Raji (cell line): ENCODE data around the gene SERPINB2.

Experiments used
- POLR2A ChIP-seq: IDR thresholded peaks from 2 replicates; pipeline ENCODE4 v1.6.1; 2011; ENCODE audit warnings: low read depth, low read length, control low read depth; ENCODE audit not compliant: insufficient read depth

The SERPINB2 gene

GRCh38 chr18:63878925-63879324 lies 8.6 kb upstream of the SERPINB2 start:
- TF ChIP-seq POLR2A, result no peak

- no peak for TF ChIP-seq POLR2A
Observed at GRCh38 chr18:63879709-63880108, 7.8 kb upstream of the SERPINB2 start.

GRCh38 chr18:63881851-63882250 lies 5.7 kb upstream of the SERPINB2 start:
- TF ChIP-seq POLR2A, result no peak

GRCh38 chr18:63882333-63883141 lies 5.0 kb upstream of the SERPINB2 start:
- TF ChIP-seq POLR2A, result no peak

GRCh38 chr18:63883617-63884016 lies 3.9 kb upstream of the SERPINB2 start:
- TF ChIP-seq POLR2A, result no peak

GRCh38 chr18:63888470-63889190 lies 1.1 kb downstream of the SERPINB2 start:
- TF ChIP-seq POLR2A, result no peak

GRCh38 chr18:63889626-63890025 lies 2.1 kb downstream of the SERPINB2 start:
- no peak for TF ChIP-seq POLR2A

GRCh38 chr18:63890237-63890949 lies 2.9 kb downstream of the SERPINB2 start:
- no peak for TF ChIP-seq POLR2A

GRCh38 chr18:63890950-63891304 lies 3.4 kb downstream of the SERPINB2 start:
- TF ChIP-seq POLR2A, result no peak

- no peak for TF ChIP-seq POLR2A
Observed at GRCh38 chr18:63892566-63892965, 5.1 kb downstream of the SERPINB2 start.

- TF ChIP-seq POLR2A, result no peak
Observed at GRCh38 chr18:63894106-63894772, 6.7 kb downstream of the SERPINB2 start.

- TF ChIP-seq POLR2A, result no peak
Observed at GRCh38 chr18:63895190-63895589, 7.7 kb downstream of the SERPINB2 start.

GRCh38 chr18:63897072-63897471 lies 9.6 kb downstream of the SERPINB2 start:
- TF ChIP-seq POLR2A, result no peak

GRCh38 chr18:63899206-63899605 lies 11.7 kb downstream of the SERPINB2 start:
- no peak for TF ChIP-seq POLR2A

GRCh38 chr18:63903851-63904570 lies 16.5 kb downstream of the SERPINB2 start:
- no peak for TF ChIP-seq POLR2A

- TF ChIP-seq POLR2A, result no peak
Observed at GRCh38 chr18:63904694-63905093, 17.2 kb downstream of the SERPINB2 start.
